HFFc6 (cell line): ENCODE data around the gene ELAVL4. TPM values are rescaled to one million over a fixed set of nuclear protein-coding genes. Genes with fewer than 3 reads are reported as not detected.
"Not testable (repeated sequence)": the region's sequence is repeated elsewhere in the genome, so short reads cannot be mapped to it uniquely, and the experiment has no call there.

Experiments used
- DNase-seq: peaks from one replicate; pipeline ENCODE4 v3.0.0-alpha.2; 2018
- H3K27ac Mint-ChIP-seq: 2 replicates; pipeline ENCODE4 v1.8.0; 2020; ENCODE audit warnings: mild to moderate bottlenecking, mixed read lengths
- H3K27me3 Mint-ChIP-seq: 2 replicates; pipeline ENCODE4 v1.8.0; 2021; ENCODE audit warnings: mild to moderate bottlenecking, moderate library complexity, mixed read lengths; ENCODE audit not compliant: insufficient read depth
- H3K36me3 Mint-ChIP-seq: 2 replicates; pipeline ENCODE4 v1.8.0; 2021; ENCODE audit warnings: low read depth, mixed read lengths
- H3K4me1 Mint-ChIP-seq: 2 replicates; pipeline ENCODE4 v1.8.0; 2020; ENCODE audit warnings: low read depth, mixed read lengths
- H3K4me3 Mint-ChIP-seq: 2 replicates; pipeline ENCODE4 v1.8.0; 2020; ENCODE audit warnings: mild to moderate bottlenecking, moderate library complexity, mixed read lengths
- H3K9me3 Mint-ChIP-seq: 2 replicates; pipeline ENCODE4 v1.8.0; 2020; ENCODE audit warnings: mild to moderate bottlenecking, mixed read lengths
- CTCF ChIP-seq: fragments of 200-600 bp; sonication (generic); IDR thresholded peaks from 2 replicates; pipeline ENCODE4 v1.5.0; 2021; ENCODE audit warnings: antibody characterized with exemption, mild to moderate bottlenecking
- total RNA-seq, 6 experiments: library from RNA; stranded (reverse); fragmentation: NEBNext Ultra II Directional; extraction: Animal tissue kit (Norgen Biotek cat#: 25700); gene quantifications; 2 replicates in 1 of 6; 3 replicates in 5 of 6; pipeline ENCODE4 v1.2.3, GENCODE V29; 2021

The ELAVL4 gene
- total RNA-seq, 6 experiments from 2014 or later, result not detected

- Mint-ChIP-seq H3K36me3 (no peaks in the 10 kb centered on the region), H3K4me1 (no peaks in the 10 kb centered on the region), H3K27me3 (peaks cover 2% of the 10 kb centered on the region; the same call in 1 of the 2 replicates), H3K27ac (no peak overlapping the region), H3K9me3 (peaks cover 34% of the 10 kb centered on the region), H3K4me3 (no peak overlapping the region)
- TF ChIP-seq CTCF, result no peak
- DNase-seq, result no peak
Measured at GRCh38 chr1:50158421-50158820, 49.7 kb downstream of the ELAVL4 start.

- H3K27me3 Mint-ChIP-seq, result no peaks in the 10 kb centered on the region
- no peak for TF ChIP-seq CTCF
- H3K4me3 Mint-ChIP-seq, result no peak overlapping the region
- no peak overlapping the region for H3K27ac Mint-ChIP-seq
- DNase-seq, result no peak
- H3K4me1 Mint-ChIP-seq, result no peaks in the 10 kb centered on the region
- H3K36me3 Mint-ChIP-seq, result no peaks in the 10 kb centered on the region
- H3K9me3 Mint-ChIP-seq, result peaks cover 31% of the 10 kb centered on the region
Measured at GRCh38 chr1:50163680-50164079, 55.0 kb downstream of the ELAVL4 start.

GRCh38 chr1:50166351-50166750 is 57.6 kb downstream of the ELAVL4 start:
- not testable (repeated sequence) for DNase-seq, H3K27ac Mint-ChIP-seq, H3K4me3 Mint-ChIP-seq, H3K36me3 Mint-ChIP-seq, H3K27me3 Mint-ChIP-seq, H3K4me1 Mint-ChIP-seq
- peaks cover 41% of the 10 kb centered on the region for H3K9me3 Mint-ChIP-seq

- no peaks in the 10 kb centered on the region for H3K36me3 Mint-ChIP-seq
- no peak for DNase-seq
- H3K27ac Mint-ChIP-seq, result no peak overlapping the region
- no peak overlapping the region for H3K4me3 Mint-ChIP-seq
- TF ChIP-seq CTCF, result no peak
- peaks cover 48% of the 10 kb centered on the region for H3K9me3 Mint-ChIP-seq
- no peaks in the 10 kb centered on the region for H3K4me1 Mint-ChIP-seq
- H3K27me3 Mint-ChIP-seq, result no peaks in the 10 kb centered on the region; the same call in 1 of the 2 replicates
Measured at GRCh38 chr1:50172299-50172698, 63.6 kb downstream of the ELAVL4 start.

- no peak for DNase-seq
- no peaks in the 10 kb centered on the region for H3K36me3 Mint-ChIP-seq
- no peaks in the 10 kb centered on the region; the same call in 1 of the 2 replicates for H3K27me3 Mint-ChIP-seq
- no peaks in the 10 kb centered on the region for H3K4me1 Mint-ChIP-seq
- H3K9me3 Mint-ChIP-seq, result peaks cover 47% of the 10 kb centered on the region
- no peak overlapping the region for H3K4me3 Mint-ChIP-seq
- H3K27ac Mint-ChIP-seq, result no peak overlapping the region
- TF ChIP-seq CTCF, result no peak
Measured at GRCh38 chr1:50174101-50174500, 65.4 kb downstream of the ELAVL4 start.

- Mint-ChIP-seq H3K9me3 (peaks cover 43% of the 10 kb centered on the region), H3K4me1 (no peaks in the 10 kb centered on the region), H3K27ac (no peak overlapping the region), H3K27me3 (no peaks in the 10 kb centered on the region; the same call in 1 of the 2 replicates), H3K4me3 (no peak overlapping the region), H3K36me3 (no peaks in the 10 kb centered on the region)
- TF ChIP-seq CTCF, result no peak
- no peak for DNase-seq
Measured at GRCh38 chr1:50175719-50176639, 67.3 kb downstream of the ELAVL4 start.
